ENCODE results near the gene OTUD4.

OTUD4 gene

DNA sequence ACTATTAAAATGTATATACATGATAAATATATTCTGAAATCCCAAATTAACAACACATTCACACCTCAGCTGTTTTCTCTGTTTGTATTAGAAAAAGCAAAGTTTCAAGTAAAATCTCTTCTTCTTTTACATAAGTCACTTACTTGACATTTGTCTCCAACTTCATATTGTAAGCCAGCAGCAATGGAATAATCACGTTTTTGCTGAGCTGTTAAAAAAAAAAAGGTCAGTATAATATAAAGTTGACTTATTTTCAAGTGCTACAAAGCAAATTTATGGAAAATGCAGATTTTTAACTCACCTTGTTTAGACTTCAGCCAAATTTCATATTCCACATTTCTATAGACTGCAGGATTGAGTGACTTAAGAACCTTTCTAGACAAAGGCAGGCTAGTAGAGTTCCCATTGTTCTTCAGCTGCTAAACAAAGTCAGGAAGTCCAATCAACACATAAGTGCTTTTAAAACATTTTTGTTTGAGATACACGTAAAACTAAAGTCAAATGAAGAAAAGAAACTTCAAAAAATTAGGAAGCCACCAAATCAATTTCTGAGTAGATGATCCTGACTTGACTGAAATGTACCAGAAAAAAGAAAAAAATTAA is 25.0 kb downstream of the OTUD4 start:
- CTCF ChIA-PET, result interaction anchor here (0.6 to 1.1 kb wide), 3 partner anchors 78 to 452 kb away, joined by 3 to 6 read pairs (median 3); no protein-coding TSS in a partner anchor
- Histone ChIP-seq H3K36me3 (ENCODE audit: control insufficient read depth in 2 of 2, insufficient read depth in 1 of 2, low read length in 2 of 2) (peaks cover 17 to 75% of the 10 kb centered on the region in 2 experiments), H3K9me3 (ENCODE audit: control insufficient read depth, insufficient read depth, low read depth, low read length) (no peaks in the 10 kb centered on the region), H3K4me3 (ENCODE audit: low read depth, low read length) (no peak overlapping the region), H3K4me1 (ENCODE audit: control insufficient read depth, insufficient read depth, low read length) (no peaks in the 10 kb centered on the region), H3K27ac (ENCODE audit: extremely low read depth, low read depth, low read length) (no peak overlapping the region)
- POLR2A ChIA-PET, result interaction anchor here (0.5 kb wide), 1 partner anchor 33 kb away, joined by 3 read pairs; no protein-coding TSS in a partner anchor
- TF ChIP-seq, protein P1, sequence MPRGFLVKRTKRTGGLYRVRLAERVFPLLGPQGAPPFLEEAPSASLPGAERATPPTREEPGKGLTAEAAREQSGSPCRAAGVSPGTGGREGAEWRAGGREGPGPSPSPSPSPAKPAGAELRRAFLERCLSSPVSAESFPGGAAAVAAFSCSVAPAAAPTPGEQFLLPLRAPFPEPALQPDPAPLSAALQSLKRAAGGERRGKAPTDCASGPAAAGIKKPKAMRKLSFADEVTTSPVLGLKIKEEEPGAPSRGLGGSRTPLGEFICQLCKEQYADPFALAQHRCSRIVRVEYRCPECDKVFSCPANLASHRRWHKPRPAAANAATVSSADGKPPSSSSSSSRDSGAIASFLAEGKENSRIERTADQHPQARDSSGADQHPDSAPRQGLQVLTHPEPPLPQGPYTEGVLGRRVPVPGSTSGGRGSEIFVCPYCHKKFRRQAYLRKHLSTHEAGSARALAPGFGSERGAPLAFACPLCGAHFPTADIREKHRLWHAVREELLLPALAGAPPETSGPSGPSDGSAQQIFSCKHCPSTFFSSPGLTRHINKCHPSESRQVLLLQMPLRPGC (tag by site-specific recombination; IDR thresholded peaks at IDR 0.05), result no peak
- TF ChIP-seq ZNF18 (tag by site-specific recombination; IDR thresholded peaks at IDR 0.05) (no peak), ZNF221 (tag by site-specific recombination; IDR thresholded peaks at IDR 0.05; ENCODE audit: borderline replicate concordance) (no peak), ZNF121 (tag by site-specific recombination; IDR thresholded peaks at IDR 0.05) (no peak), ZNF658 (tag by site-specific recombination; IDR thresholded peaks at IDR 0.05) (no peak), ZSCAN16 (tag by site-specific recombination; IDR thresholded peaks at IDR 0.05) (no peak), ZNF202 (tag by site-specific recombination; IDR thresholded peaks at IDR 0.05; ENCODE audit: borderline replicate concordance) (no peak), ZNF473 (tag by site-specific recombination; IDR thresholded peaks at IDR 0.05) (no peak), ZBTB11 (tag by site-specific recombination; conservative IDR thresholded peaks at IDR 0.05; ENCODE audit: low read depth) (no peak), ZNF555 (tag by site-specific recombination; conservative IDR thresholded peaks at IDR 0.05) (no peak), ZNF16 (tag by site-specific recombination; IDR thresholded peaks at IDR 0.05; ENCODE audit: low read depth) (no peak), ZNF239 (tag by site-specific recombination; IDR thresholded peaks at IDR 0.05) (no peak), ZNF114 (tag by site-specific recombination; IDR thresholded peaks at IDR 0.05) (no peak), ZNF423 (tag by site-specific recombination; IDR thresholded peaks at IDR 0.05) (no peak), SCRT1 (tag by site-specific recombination; IDR thresholded peaks at IDR 0.05; ENCODE audit: borderline replicate concordance) (no peak), ZNF341 (tag by site-specific recombination; IDR thresholded peaks at IDR 0.05; ENCODE audit: low read depth) (no peak)
- TF ChIP-seq, protein P2, sequence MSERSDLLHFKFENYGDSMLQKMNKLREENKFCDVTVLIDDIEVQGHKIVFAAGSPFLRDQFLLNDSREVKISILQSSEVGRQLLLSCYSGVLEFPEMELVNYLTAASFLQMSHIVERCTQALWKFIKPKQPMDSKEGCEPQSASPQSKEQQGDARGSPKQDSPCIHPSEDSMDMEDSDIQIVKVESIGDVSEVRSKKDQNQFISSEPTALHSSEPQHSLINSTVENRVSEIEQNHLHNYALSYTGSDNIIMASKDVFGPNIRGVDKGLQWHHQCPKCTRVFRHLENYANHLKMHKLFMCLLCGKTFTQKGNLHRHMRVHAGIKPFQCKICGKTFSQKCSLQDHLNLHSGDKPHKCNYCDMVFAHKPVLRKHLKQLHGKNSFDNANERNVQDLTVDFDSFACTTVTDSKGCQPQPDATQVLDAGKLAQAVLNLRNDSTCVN (tag by site-specific recombination; optimal IDR thresholded peaks at IDR 0.05), result no peak
- TF ChIP-seq, protein P3, sequence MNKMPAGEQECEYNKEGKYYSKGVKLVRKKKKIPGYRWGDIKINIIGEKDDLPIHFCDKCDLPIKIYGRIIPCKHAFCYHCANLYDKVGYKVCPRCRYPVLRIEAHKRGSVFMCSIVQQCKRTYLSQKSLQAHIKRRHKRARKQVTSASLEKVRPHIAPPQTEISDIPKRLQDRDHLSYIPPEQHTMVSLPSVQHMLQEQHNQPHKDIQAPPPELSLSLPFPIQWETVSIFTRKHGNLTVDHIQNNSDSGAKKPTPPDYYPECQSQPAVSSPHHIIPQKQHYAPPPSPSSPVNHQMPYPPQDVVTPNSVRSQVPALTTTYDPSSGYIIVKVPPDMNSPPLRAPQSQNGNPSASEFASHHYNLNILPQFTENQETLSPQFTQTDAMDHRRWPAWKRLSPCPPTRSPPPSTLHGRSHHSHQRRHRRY (tag by site-specific recombination; IDR thresholded peaks at IDR 0.05), result no peak
- TF ChIP-seq, protein P4, sequence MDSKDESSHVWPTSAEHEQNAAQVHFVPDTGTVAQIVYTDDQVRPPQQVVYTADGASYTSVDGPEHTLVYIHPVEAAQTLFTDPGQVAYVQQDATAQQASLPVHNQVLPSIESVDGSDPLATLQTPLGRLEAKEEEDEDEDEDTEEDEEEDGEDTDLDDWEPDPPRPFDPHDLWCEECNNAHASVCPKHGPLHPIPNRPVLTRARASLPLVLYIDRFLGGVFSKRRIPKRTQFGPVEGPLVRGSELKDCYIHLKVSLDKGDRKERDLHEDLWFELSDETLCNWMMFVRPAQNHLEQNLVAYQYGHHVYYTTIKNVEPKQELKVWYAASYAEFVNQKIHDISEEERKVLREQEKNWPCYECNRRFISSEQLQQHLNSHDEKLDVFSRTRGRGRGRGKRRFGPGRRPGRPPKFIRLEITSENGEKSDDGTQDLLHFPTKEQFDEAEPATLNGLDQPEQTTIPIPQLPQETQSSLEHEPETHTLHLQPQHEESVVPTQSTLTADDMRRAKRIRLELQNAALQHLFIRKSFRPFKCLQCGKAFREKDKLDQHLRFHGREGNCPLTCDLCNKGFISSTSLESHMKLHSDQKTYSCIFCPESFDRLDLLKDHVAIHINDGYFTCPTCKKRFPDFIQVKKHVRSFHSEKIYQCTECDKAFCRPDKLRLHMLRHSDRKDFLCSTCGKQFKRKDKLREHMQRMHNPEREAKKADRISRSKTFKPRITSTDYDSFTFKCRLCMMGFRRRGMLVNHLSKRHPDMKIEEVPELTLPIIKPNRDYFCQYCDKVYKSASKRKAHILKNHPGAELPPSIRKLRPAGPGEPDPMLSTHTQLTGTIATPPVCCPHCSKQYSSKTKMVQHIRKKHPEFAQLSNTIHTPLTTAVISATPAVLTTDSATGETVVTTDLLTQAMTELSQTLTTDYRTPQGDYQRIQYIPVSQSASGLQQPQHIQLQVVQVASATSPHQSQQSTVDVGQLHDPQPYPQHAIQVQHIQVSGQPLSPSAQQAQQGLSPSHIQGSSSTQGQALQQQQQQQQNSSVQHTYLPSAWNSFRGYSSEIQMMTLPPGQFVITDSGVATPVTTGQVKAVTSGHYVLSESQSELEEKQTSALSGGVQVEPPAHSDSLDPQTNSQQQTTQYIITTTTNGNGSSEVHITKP (tag by site-specific recombination; IDR thresholded peaks at IDR 0.05), result no peak
